SK-N-SH treated with all-trans-retinoic acid at 6 μM for 48 hours (cell line): ENCODE measurements around the gene ZNF768.
A peak's percentile ranks its signal among the peaks of the same experiment; 100 is the strongest.

ENCODE experiments used
- ATAC-seq: fragments of 200-7000 bp; cut with Tn5 transposase; 3 replicates; pipeline ENCODE4 v1.9.1; 2020; ENCODE audit warnings: mild to moderate bottlenecking, moderate library complexity
- ARNTL ChIP-seq: fragments of 450-650 bp; formaldehyde crosslinking; IDR thresholded peaks from 2 replicates; pipeline ENCODE4 v1.5.0; 2020; ENCODE audit warnings: low read depth, mild to moderate bottlenecking, moderate library complexity, borderline replicate concordance
- CREB5 ChIP-seq: fragments of 250-450 bp; sonication (Bioruptor Pico); IDR thresholded peaks from 2 replicates; pipeline ENCODE4 v1.5.1; 2020; ENCODE audit warnings: low read depth, mild to moderate bottlenecking, moderate library complexity
- CSDC2 ChIP-seq: fragments of 250-450 bp; sonication (Bioruptor Pico); IDR thresholded peaks from 2 replicates; pipeline ENCODE4 v1.5.0; 2020; ENCODE audit warnings: mild to moderate bottlenecking, moderate library complexity
- ESRRG ChIP-seq: fragments of 250-450 bp; sonication (Bioruptor Pico); IDR thresholded peaks from 2 replicates; pipeline ENCODE4 v1.6.1; 2021; ENCODE audit warnings: mild to moderate bottlenecking
- ISL1 ChIP-seq: fragments of 250-450 bp; sonication (Bioruptor Pico); IDR thresholded peaks from 2 replicates; pipeline ENCODE4 v2.1.2; 2022; ENCODE audit warnings: mild to moderate bottlenecking, moderate library complexity
- PPARA ChIP-seq: fragments of 250-450 bp; sonication (Bioruptor Pico); IDR thresholded peaks from 2 replicates; pipeline ENCODE4 v1.5.0; 2020; ENCODE audit warnings: mild to moderate bottlenecking, borderline replicate concordance
- RARB ChIP-seq: fragments of 250-450 bp; sonication (Bioruptor Pico); IDR thresholded peaks from 2 replicates; pipeline ENCODE4 v1.8.0; 2021; ENCODE audit warnings: mild to moderate bottlenecking, moderate library complexity
- SNAI2 ChIP-seq: fragments of 250-450 bp; sonication (Bioruptor Pico); IDR thresholded peaks from 2 replicates; pipeline ENCODE4 v1.5.0; 2020; ENCODE audit warnings: mild to moderate bottlenecking, moderate library complexity
- TCF4 ChIP-seq: fragments of 250-450 bp; sonication (Bioruptor Pico); IDR thresholded peaks from 2 replicates; pipeline ENCODE4 v1.8.0; 2021; ENCODE audit warnings: mild to moderate bottlenecking, moderate library complexity, borderline replicate concordance
- TSHZ2 ChIP-seq: fragments of 250-450 bp; sonication (Bioruptor Pico); IDR thresholded peaks from 2 replicates; pipeline ENCODE4 v1.5.0; 2020; ENCODE audit warnings: mild to moderate bottlenecking, moderate library complexity
- ZFP3 ChIP-seq: fragments of 250-450 bp; sonication (Bioruptor Pico); IDR thresholded peaks from 2 replicates; pipeline ENCODE4 v1.5.0; 2020; ENCODE audit warnings: mild to moderate bottlenecking, moderate library complexity
- ZFP30 ChIP-seq: fragments of 450-650 bp; formaldehyde crosslinking; IDR thresholded peaks from 2 replicates; pipeline ENCODE4 v1.5.0; 2022; ENCODE audit warnings: mild to moderate bottlenecking, moderate library complexity
- ZNF565 ChIP-seq: fragments of 450-650 bp; formaldehyde crosslinking; conservative IDR thresholded peaks from 2 replicates; pipeline ENCODE4 v1.5.0; 2020; ENCODE audit warnings: low read depth, mild to moderate bottlenecking, moderate library complexity
- ZNF70 ChIP-seq: fragments of 450-650 bp; formaldehyde crosslinking; IDR thresholded peaks from 2 replicates; pipeline ENCODE4 v1.5.0; 2020; ENCODE audit warnings: mild to moderate bottlenecking, moderate library complexity
- TF ChIP-seq, protein P1 (sequence below): fragments of 250-450 bp; sonication (Bioruptor Pico); IDR thresholded peaks from 2 replicates; pipeline ENCODE4 v1.5.1; 2021; ENCODE audit warnings: mild to moderate bottlenecking, moderate library complexity
- TF ChIP-seq, protein P2 (sequence below): fragments of 250-450 bp; sonication (Bioruptor Pico); IDR thresholded peaks from 2 replicates; pipeline ENCODE4 v1.8.0; 2020; ENCODE audit warnings: mild to moderate bottlenecking, moderate library complexity, borderline replicate concordance
- TF ChIP-seq, protein P3 (sequence below): fragments of 250-450 bp; sonication (Bioruptor Pico); IDR thresholded peaks from 2 replicates; pipeline ENCODE4 v1.8.0; 2021; ENCODE audit warnings: low read depth, mild to moderate bottlenecking, moderate library complexity, borderline replicate concordance

Gene ZNF768

GRCh38 chr16:30561089-30561816 is 34.9 kb upstream of the ZNF768 start:
- no peak for ATAC-seq
- TF ChIP-seq ZNF565 (CRISPR knock-in tag) (no peak), ARNTL (CRISPR knock-in tag) (no peak)

- no peak for TF ChIP-seq ZFP30 (CRISPR knock-in tag)
- ATAC-seq = no peak
Observed at GRCh38 chr16:30559690-30560089, 33.3 kb upstream of the ZNF768 start.

- no peak for ATAC-seq
- TF ChIP-seq CSDC2 (CRISPR knock-in tag) = no peak
- TF ChIP-seq, protein P1, sequence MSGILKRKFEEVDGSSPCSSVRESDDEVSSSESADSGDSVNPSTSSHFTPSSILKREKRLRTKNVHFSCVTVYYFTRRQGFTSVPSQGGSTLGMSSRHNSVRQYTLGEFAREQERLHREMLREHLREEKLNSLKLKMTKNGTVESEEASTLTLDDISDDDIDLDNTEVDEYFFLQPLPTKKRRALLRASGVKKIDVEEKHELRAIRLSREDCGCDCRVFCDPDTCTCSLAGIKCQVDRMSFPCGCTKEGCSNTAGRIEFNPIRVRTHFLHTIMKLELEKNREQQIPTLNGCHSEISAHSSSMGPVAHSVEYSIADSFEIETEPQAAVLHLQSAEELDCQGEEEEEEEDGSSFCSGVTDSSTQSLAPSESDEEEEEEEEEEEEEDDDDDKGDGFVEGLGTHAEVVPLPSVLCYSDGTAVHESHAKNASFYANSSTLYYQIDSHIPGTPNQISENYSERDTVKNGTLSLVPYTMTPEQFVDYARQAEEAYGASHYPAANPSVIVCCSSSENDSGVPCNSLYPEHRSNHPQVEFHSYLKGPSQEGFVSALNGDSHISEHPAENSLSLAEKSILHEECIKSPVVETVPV = no peak
- TF ChIP-seq TSHZ2 (CRISPR knock-in tag) = 0 out of 2 replicates have a peak, but pooled peaks have one; percentile 8
Observed at GRCh38 chr16:30558789-30559377, 32.5 kb upstream of the ZNF768 start.

- TF ChIP-seq TSHZ2 (CRISPR knock-in tag) (0 out of 2 replicates have a peak, but pooled peaks have one; percentile 21), ESRRG (CRISPR knock-in tag) (no peak), SNAI2 (CRISPR knock-in tag) (no peak)
- peak; percentile 99 for ATAC-seq
Observed at GRCh38 chr16:30557957-30558788, 31.8 kb upstream of the ZNF768 start, which contains the start of gene ZNF764. Gene ZNF764, minus strand, starts transcription at chr16:30558374. Its CDS starts 192 bp downstream, at chr16:30558182.

GRCh38 chr16:30557707-30557956 is 31.3 kb upstream of the ZNF768 start:
- peak; percentile 18 for ATAC-seq
- no peak for TF ChIP-seq ARNTL (CRISPR knock-in tag)
- TF ChIP-seq, protein P2, sequence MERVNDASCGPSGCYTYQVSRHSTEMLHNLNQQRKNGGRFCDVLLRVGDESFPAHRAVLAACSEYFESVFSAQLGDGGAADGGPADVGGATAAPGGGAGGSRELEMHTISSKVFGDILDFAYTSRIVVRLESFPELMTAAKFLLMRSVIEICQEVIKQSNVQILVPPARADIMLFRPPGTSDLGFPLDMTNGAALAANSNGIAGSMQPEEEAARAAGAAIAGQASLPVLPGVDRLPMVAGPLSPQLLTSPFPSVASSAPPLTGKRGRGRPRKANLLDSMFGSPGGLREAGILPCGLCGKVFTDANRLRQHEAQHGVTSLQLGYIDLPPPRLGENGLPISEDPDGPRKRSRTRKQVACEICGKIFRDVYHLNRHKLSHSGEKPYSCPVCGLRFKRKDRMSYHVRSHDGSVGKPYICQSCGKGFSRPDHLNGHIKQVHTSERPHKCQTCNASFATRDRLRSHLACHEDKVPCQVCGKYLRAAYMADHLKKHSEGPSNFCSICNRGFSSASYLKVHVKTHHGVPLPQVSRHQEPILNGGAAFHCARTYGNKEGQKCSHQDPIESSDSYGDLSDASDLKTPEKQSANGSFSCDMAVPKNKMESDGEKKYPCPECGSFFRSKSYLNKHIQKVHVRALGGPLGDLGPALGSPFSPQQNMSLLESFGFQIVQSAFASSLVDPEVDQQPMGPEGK (CRISPR knock-in tag) = no peak
- no peak for TF ChIP-seq CSDC2 (CRISPR knock-in tag)
- no peak for TF ChIP-seq ISL1 (CRISPR knock-in tag)
- no peak for TF ChIP-seq ZFP3
- no peak for TF ChIP-seq PPARA (CRISPR knock-in tag)
- no peak for TF ChIP-seq ZNF70 (CRISPR knock-in tag)
- no peak for TF ChIP-seq TCF4 (CRISPR knock-in tag)
- TF ChIP-seq RARB = no peak
- TF ChIP-seq, protein P1 = no peak
- no peak for TF ChIP-seq SNAI2 (CRISPR knock-in tag)
- TF ChIP-seq, protein P3, sequence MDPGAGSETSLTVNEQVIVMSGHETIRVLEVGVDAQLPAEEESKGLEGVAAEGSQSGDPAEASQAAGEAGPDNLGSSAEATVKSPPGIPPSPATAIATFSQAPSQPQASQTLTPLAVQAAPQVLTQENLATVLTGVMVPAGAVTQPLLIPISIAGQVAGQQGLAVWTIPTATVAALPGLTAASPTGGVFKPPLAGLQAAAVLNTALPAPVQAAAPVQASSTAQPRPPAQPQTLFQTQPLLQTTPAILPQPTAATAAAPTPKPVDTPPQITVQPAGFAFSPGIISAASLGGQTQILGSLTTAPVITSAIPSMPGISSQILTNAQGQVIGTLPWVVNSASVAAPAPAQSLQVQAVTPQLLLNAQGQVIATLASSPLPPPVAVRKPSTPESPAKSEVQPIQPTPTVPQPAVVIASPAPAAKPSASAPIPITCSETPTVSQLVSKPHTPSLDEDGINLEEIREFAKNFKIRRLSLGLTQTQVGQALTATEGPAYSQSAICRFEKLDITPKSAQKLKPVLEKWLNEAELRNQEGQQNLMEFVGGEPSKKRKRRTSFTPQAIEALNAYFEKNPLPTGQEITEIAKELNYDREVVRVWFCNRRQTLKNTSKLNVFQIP (CRISPR knock-in tag) = no peak
- TF ChIP-seq ESRRG (CRISPR knock-in tag) = no peak
- TF ChIP-seq CREB5 (CRISPR knock-in tag) = no peak
